Lung (tissue), 12 donors: ENCODE data around the gene PPP2R2C. TPM values are rescaled to one million over a fixed set of nuclear protein-coding genes. Genes with fewer than 3 reads are reported as not detected.

Source experiments
- ATAC-seq: fragments of 200-7000 bp; cut with Tn5 transposase; one replicate; pipeline ENCODE4 v1.9.1; 2020; ENCODE audit warnings: moderate number of reproducible peaks; ENCODE audit not compliant: insufficient read depth, low FRiP score
- DNase-seq, 3 donors: peaks; one replicate each; pipeline ENCODE4 v3.0.0-alpha.2; 2013 to 2017
- H3K27ac ChIP-seq, 2 donors: one replicate each; pipeline ENCODE4 v1.5.1; 2013; ENCODE audit warnings: mild to moderate bottlenecking in 2 of 2, moderate library complexity in 2 of 2, control low read depth in 1 of 2, inconsistent platforms in 1 of 2, low read depth in 1 of 2, low read length in 1 of 2
- H3K27me3 ChIP-seq, 3 donors: one replicate each; pipeline ENCODE4 v1.5.1; 2013; ENCODE audit warnings: low read length in 2 of 3; ENCODE audit not compliant: control insufficient read depth in 3 of 3, insufficient read depth in 3 of 3
- H3K36me3 ChIP-seq, 4 donors: one replicate each; pipeline ENCODE4 v1.5.1; 2013; ENCODE audit warnings: low read length in 4 of 4, mild to moderate bottlenecking in 1 of 4, moderate library complexity in 1 of 4; ENCODE audit not compliant: control insufficient read depth in 4 of 4, insufficient read depth in 4 of 4
- H3K4me1 ChIP-seq, 5 donors: one replicate each; pipeline ENCODE4 v1.5.1; 2013; ENCODE audit warnings: low read length in 5 of 5, mild to moderate bottlenecking in 2 of 5, moderate library complexity in 1 of 5; ENCODE audit not compliant: control insufficient read depth in 5 of 5, insufficient read depth in 5 of 5
- H3K4me3 ChIP-seq: one replicate; pipeline ENCODE4 v1.5.1; 2013; ENCODE audit warnings: mild to moderate bottlenecking, control low read depth, moderate library complexity
- H3K9ac ChIP-seq, 2 donors: one replicate each; pipeline ENCODE4 v1.5.1; 2013; ENCODE audit warnings: low read length in 2 of 2, control low read depth in 1 of 2; ENCODE audit not compliant: insufficient read depth in 1 of 2
- H3K9me3 ChIP-seq, 4 donors: one replicate each; pipeline ENCODE4 v1.5.1; 2013; ENCODE audit warnings: low read length in 3 of 4, mild to moderate bottlenecking in 1 of 4, moderate library complexity in 1 of 4; ENCODE audit not compliant: control insufficient read depth in 4 of 4, insufficient read depth in 3 of 4
- CTCF ChIP-seq: IDR thresholded peaks from 2 replicates; pipeline ENCODE4 v1.5.1; 2012; ENCODE audit warnings: mild to moderate bottlenecking; ENCODE audit errors: control extremely low read depth, extremely low read depth
- WGBS, 2 donors: extraction: QIAGEN DNeasy Blood & Tissue Kit; methylation state at CpG; one replicate each; pipeline ENCODE4 v1.1.7; 2013; 5-methylcytosine and 5-hydroxymethylcytosine counted together
- polyA plus RNA-seq, 2 donors: library from polyadenylated mRNA; stranded (reverse); fragments of 200-250 nt; gene quantifications; one replicate each; pipeline ENCODE4 v1.2.1, GENCODE V29; 2013
- total RNA-seq, 2 donors: library from RNA; depleted of rRNA in 1 of 2; stranded (reverse); fragments of >200 nt in 1 of 2; gene quantifications; one replicate each; pipeline ENCODE4 v1.2.1, GENCODE V29; 2014 to 2021
- donor health status: control.
- donor health status: control.
- donor health status: Bipolar disorder and iron deficiency.
- donor health status: healthy.
- donor health status: DM: yes; HTN: yes; CAD: no.

Gene PPP2R2C
- total and polyA plus RNA-seq, 4 donors, result 0.03 to 0.57 (median 0.04) TPM

GRCh38 chr4:6322067-6322760 is 150.2 kb downstream of the PPP2R2C start:
- Histone ChIP-seq H3K36me3 (no peaks in the 10 kb centered on the region), H3K4me3 (no peak overlapping the region), H3K4me1 (peaks cover 0 to 16% (median 0%) of the 10 kb centered on the region in 5 donors), H3K27me3 (peaks cover 0 to 3% (median 0%) of the 10 kb centered on the region in 3 donors), H3K9ac (no peak overlapping the region), H3K27ac (no peak overlapping the region), H3K9me3 (no peaks in the 10 kb centered on the region)
- no peak for ATAC-seq
- DNase-seq, result no peak
- TF ChIP-seq CTCF, result no peak
- WGBS, 2 donors, result 92 to 93% methylated on average over 23 of the region's 23 CpGs

GRCh38 chr4:6321361-6321760 is 151.1 kb downstream of the PPP2R2C start:
- Histone ChIP-seq H3K27me3 (peaks cover 0 to 3% (median 0%) of the 10 kb centered on the region in 3 donors), H3K27ac (no peak overlapping the region), H3K4me3 (no peak overlapping the region), H3K4me1 (peaks cover 0 to 16% (median 0%) of the 10 kb centered on the region in 5 donors), H3K9ac (no peak overlapping the region), H3K36me3 (no peaks in the 10 kb centered on the region), H3K9me3 (no peaks in the 10 kb centered on the region)
- TF ChIP-seq CTCF, result no peak
- 83 to 86% methylated on average over 2 of the region's 2 CpGs for WGBS, 2 donors
- ATAC-seq (no peak), DNase-seq (no peak)

- no peaks in the 10 kb centered on the region for H3K9me3 ChIP-seq
- H3K4me3 ChIP-seq, result no peak overlapping the region
- H3K27me3 ChIP-seq, result peaks cover 0 to 3% (median 0%) of the 10 kb centered on the region in 3 donors
- no peak for TF ChIP-seq CTCF
- no peak for DNase-seq
- H3K36me3 ChIP-seq, result no peaks in the 10 kb centered on the region
- WGBS, 2 donors, result 80 to 82% methylated on average over 6 of the region's 6 CpGs
- H3K4me1 ChIP-seq, result peaks cover 0 to 13% (median 0%) of the 10 kb centered on the region in 5 donors
- H3K9ac ChIP-seq, result no peak overlapping the region
- H3K27ac ChIP-seq, result no peak overlapping the region
- no peak for ATAC-seq
These were observed 151.8 kb downstream of the PPP2R2C start for GRCh38 chr4:6320663-6321062.
